Cardiac muscle cell (in vitro differentiated cells and primary cell): ENCODE measurements around the gene CTXN3. TPM values are rescaled to one million over a fixed set of nuclear protein-coding genes. Genes with fewer than 3 reads are reported as not detected.

Experiments
- DNase-seq, 2 donors: peaks; one replicate each; pipeline versions ENCODE4 v3.0.0 to v3.0.0-alpha.2; 2010 to 2017; ENCODE audit warnings: low read depth in 1 of 2, low spot score in 1 of 2
- H3K27ac ChIP-seq: fragments of 200-600 bp; sonication (generic); 2 replicates; pipeline ENCODE4 v1.5.1; 2016
- H3K27me3 ChIP-seq: fragments of 200-600 bp; sonication (generic); 2 replicates; pipeline ENCODE4 v1.6.0; 2016; ENCODE audit warnings: control low read depth
- H3K36me3 ChIP-seq: fragments of 200-600 bp; sonication (generic); 2 replicates; pipeline ENCODE4 v1.5.1; 2016; ENCODE audit warnings: control low read depth
- H3K4me1 ChIP-seq: fragments of 200-600 bp; sonication (generic); 2 replicates; pipeline ENCODE4 v1.8.1; 2017; ENCODE audit warnings: low read depth, mild to moderate bottlenecking, mixed run types
- H3K4me3 ChIP-seq: fragments of 200-600 bp; sonication (generic); 2 replicates; pipeline ENCODE4 v1.5.1; 2016; ENCODE audit warnings: mild to moderate bottlenecking
- H3K9me3 ChIP-seq: fragments of 200-600 bp; sonication (generic); 2 replicates; pipeline ENCODE4 v1.5.1; 2017; ENCODE audit warnings: low read depth, mild to moderate bottlenecking, control low read depth
- polyA plus RNA-seq: library from polyadenylated mRNA; unstranded; fragments of >200 nt; fragmentation: Nextera tagmentation; extraction: Ambion mirVana; gene quantifications from 2 replicates; pipeline ENCODE4 v1.2.1, GENCODE V29; 2016
- total RNA-seq: library from RNA; depleted of rRNA; stranded (reverse); fragments of >200 nt; gene quantifications from 2 replicates; pipeline ENCODE4 v1.2.3, GENCODE V29; 2016
- TF ChIP-seq, protein P1 (sequence below): IDR thresholded peaks from 2 replicates; pipeline ENCODE4 v1.5.1; 2012; ENCODE audit warnings: low read depth, mild to moderate bottlenecking, low read length

Gene CTXN3
- total and polyA plus RNA-seq, 2 experiments from 2014 or later = not detected

DNA sequence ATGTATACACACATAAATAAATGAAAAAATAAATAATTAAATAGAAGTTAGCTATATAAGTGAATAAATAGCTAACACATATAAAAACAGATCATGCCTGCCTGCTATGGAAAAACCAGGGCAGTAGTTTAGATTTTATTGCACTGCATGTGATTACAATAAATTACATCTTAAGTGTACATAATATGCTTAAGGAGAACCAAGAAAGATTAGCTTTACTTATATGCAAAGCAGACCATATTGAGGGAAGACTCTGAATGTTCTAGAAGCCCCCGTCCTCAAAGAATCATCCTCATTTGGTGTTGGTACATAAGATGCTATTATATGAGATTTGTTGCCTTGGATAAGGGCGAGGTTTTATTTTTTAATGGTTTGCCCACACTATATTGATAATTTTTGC lies 5.9 kb upstream of the CTXN3 start:
- H3K27ac ChIP-seq = no peak overlapping the region
- H3K4me3 ChIP-seq = no peak overlapping the region
- H3K4me1 ChIP-seq = peaks cover 14% of the 10 kb centered on the region
- no peak for DNase-seq
- H3K36me3 ChIP-seq = no peaks in the 10 kb centered on the region
- TF ChIP-seq, protein P1, sequence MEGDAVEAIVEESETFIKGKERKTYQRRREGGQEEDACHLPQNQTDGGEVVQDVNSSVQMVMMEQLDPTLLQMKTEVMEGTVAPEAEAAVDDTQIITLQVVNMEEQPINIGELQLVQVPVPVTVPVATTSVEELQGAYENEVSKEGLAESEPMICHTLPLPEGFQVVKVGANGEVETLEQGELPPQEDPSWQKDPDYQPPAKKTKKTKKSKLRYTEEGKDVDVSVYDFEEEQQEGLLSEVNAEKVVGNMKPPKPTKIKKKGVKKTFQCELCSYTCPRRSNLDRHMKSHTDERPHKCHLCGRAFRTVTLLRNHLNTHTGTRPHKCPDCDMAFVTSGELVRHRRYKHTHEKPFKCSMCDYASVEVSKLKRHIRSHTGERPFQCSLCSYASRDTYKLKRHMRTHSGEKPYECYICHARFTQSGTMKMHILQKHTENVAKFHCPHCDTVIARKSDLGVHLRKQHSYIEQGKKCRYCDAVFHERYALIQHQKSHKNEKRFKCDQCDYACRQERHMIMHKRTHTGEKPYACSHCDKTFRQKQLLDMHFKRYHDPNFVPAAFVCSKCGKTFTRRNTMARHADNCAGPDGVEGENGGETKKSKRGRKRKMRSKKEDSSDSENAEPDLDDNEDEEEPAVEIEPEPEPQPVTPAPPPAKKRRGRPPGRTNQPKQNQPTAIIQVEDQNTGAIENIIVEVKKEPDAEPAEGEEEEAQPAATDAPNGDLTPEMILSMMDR = no peak
- H3K9me3 ChIP-seq = no peaks in the 10 kb centered on the region
- H3K27me3 ChIP-seq = no peaks in the 10 kb centered on the region

DNA sequence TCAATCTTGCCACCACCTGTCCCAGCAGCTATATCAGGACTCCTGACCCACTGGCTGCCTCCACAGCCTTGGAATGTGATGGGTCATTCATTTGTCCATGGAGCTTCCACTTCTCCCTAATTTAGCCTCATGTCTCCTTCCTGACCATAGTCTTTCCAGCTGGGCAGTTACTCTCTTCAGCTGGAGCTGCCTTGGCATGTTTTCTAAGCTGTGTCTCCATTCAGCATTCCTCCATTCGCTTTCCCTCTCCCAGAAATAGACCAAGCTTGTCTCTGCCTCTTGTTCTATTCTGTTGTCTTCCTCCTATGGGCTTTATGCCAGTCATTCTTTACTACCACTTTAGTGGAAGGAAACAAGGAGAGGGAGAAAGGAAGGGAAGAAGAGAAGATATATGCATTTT lies 5.3 kb upstream of the CTXN3 start:
- H3K4me3 ChIP-seq = no peak overlapping the region
- H3K27me3 ChIP-seq = no peaks in the 10 kb centered on the region
- TF ChIP-seq, protein P1 = no peak
- no peak overlapping the region for H3K27ac ChIP-seq
- DNase-seq = no peak
- peaks cover 14% of the 10 kb centered on the region for H3K4me1 ChIP-seq
- H3K36me3 ChIP-seq = no peaks in the 10 kb centered on the region
- no peaks in the 10 kb centered on the region for H3K9me3 ChIP-seq

DNA sequence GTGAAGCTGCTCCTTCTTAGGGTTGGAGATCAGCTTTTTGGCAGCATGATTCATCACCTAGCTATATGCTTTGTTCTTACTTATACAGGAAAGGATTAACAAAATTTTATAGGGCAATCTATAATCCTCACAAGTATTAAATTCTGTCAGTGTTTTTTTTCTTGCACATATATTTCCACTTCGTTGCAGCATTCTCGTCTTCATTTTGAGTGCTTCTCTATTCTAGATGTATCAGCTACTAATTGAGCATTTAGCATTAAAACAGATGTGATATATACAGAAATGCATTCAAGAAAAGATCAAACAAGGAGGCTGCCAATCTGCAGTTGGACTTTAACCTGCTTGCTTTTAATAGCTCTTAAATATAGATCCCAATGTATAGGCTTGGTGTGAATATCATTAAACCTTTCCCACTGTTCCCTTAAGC lies 3.6 kb upstream of the CTXN3 start:
- Histone ChIP-seq H3K4me3 (no peak overlapping the region), H3K27ac (no peak overlapping the region), H3K36me3 (no peaks in the 10 kb centered on the region), H3K4me1 (peaks cover 22% of the 10 kb centered on the region), H3K9me3 (no peaks in the 10 kb centered on the region), H3K27me3 (no peaks in the 10 kb centered on the region)
- no peak for DNase-seq
- TF ChIP-seq, protein P1 = no peak

DNA sequence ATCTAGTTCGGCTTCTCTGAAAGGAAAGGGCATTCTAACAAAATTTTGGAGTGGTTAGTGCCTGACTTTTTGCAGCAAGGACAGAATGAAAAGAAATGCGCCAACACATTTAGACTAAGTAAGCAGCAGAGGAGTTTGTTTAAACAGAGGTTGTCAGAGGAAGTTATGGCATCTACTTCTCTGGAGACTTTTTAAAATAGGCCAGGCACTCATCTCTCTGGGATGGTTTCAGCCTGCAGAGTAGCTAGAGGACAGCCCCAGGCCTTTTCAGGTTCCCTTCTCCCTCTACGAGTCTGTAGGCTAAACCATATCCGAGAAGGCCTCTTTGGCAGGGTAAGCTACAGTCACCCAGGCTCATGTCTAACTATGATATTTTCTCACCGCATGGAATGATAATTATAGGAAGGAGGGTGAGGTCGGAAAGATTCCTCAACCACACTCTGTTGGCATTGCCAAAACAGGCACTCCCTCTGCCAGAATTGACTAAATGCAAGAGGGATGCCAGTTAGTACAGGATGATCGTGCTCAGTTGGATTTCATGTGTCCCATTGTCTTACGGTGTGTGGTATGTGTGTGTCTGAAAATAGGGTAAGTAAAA lies 1.4 kb upstream of the CTXN3 start:
- Histone ChIP-seq H3K27me3 (no peaks in the 10 kb centered on the region), H3K4me1 (peaks cover 30% of the 10 kb centered on the region), H3K4me3 (no peak overlapping the region), H3K27ac (no peak overlapping the region), H3K36me3 (no peaks in the 10 kb centered on the region), H3K9me3 (no peaks in the 10 kb centered on the region)
- TF ChIP-seq, protein P1 = no peak
- no peak for DNase-seq

DNA sequence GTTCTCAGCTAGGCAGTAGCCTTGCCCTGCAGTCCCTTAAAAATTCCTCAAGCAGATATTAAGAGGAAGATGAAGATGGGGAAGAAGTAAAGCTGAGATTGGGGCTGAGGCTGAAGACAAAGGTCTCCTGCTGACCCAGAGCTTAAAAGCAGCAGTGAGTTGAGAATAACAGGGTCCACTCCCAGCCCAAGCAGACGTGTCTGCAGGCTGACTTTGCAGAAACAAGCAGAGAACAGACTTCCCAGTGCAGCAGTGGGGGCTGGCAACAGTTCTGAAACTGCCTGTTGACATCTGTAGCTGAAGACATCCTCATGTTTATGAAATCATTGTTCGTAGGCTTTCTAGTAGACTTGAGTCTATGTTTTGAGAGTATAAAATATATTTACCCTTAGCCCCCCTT lies 1.1 kb downstream of the CTXN3 start:
- H3K27me3 ChIP-seq = no peaks in the 10 kb centered on the region
- peak overlapping the region; percentile 18 for H3K27ac ChIP-seq
- peak; percentile 29 to 69 for DNase-seq
- no peaks in the 10 kb centered on the region for H3K36me3 ChIP-seq
- no peak overlapping the region for H3K4me3 ChIP-seq
- peaks cover 25% of the 10 kb centered on the region for H3K4me1 ChIP-seq
- TF ChIP-seq, protein P1 = no peak
- H3K9me3 ChIP-seq = no peaks in the 10 kb centered on the region
